Measurements from ENCODE around the gene E4F1.

The E4F1 gene

DNA sequence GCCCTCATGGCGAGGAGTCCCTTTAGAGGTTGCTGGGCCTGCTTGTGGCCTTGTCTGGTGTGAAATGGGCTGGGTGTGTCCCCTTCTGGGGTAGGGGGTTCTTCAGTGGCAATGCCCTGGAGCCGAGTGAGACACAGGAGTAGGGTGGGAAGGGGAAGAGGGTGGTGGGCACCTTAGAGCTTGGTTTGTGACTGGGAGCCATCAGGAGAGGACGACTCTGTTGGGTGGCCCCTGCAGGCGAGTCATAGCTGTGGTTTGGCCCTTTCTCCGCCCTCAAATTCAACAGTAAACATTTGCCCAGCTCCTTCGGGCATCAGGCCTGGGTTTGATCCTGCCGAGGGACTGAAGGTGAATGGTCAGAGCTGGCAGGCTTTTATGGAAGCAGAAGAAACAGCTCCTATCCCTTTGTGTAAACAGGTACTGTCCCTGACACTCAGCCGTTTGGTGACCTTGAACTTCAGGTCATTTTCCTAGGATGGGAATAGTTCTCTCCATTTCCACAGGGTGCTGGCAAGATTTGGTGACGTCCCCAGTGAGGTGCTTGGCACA lies 2.9 kb downstream of the E4F1 start:
- CTCF ChIA-PET: no interaction called here
- POLR2A ChIA-PET (ENCODE audit: low non-redundant PET): interaction anchor here (0.5 to 0.7 kb wide), 2 partner anchors 26 to 146 kb away, joined by 3 to 13 read pairs; no protein-coding TSS in a partner anchor
- TF ChIP-seq, protein P1, sequence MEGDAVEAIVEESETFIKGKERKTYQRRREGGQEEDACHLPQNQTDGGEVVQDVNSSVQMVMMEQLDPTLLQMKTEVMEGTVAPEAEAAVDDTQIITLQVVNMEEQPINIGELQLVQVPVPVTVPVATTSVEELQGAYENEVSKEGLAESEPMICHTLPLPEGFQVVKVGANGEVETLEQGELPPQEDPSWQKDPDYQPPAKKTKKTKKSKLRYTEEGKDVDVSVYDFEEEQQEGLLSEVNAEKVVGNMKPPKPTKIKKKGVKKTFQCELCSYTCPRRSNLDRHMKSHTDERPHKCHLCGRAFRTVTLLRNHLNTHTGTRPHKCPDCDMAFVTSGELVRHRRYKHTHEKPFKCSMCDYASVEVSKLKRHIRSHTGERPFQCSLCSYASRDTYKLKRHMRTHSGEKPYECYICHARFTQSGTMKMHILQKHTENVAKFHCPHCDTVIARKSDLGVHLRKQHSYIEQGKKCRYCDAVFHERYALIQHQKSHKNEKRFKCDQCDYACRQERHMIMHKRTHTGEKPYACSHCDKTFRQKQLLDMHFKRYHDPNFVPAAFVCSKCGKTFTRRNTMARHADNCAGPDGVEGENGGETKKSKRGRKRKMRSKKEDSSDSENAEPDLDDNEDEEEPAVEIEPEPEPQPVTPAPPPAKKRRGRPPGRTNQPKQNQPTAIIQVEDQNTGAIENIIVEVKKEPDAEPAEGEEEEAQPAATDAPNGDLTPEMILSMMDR (conservative IDR thresholded peaks at IDR 0.05; ENCODE audit: low read depth): no peak
- peak overlapping the region; percentile 90 for H3K27ac ChIP-seq
- DNase-seq (ENCODE audit: low spot score): no peak

DNA sequence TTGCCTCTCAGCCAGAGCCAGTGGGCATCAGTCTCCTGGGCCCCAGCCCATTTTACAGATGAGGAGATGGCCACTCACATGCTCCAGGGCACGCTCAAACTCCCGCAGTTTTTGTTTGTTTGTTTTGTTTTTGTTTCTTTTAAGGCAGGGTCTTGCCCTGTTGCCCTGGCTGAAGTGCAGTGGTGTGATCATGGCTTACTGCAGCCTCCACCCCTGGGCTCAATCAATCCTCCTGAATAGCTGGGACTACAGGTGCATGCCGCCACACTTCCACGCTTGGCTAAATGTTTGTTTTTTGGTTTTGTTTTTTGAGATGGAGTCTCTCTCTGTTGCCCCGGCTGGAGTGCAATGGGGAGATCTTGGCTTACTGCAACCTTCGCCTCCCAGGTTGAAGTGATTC lies 3.5 kb downstream of the E4F1 start:
- ChIA-PET POLR2A (ENCODE audit: low non-redundant PET) (no interaction called here), CTCF (no interaction called here)
- peak overlapping the region; percentile 90 for H3K27ac ChIP-seq
- no peak for DNase-seq (ENCODE audit: low spot score)
- TF ChIP-seq, protein P1 (conservative IDR thresholded peaks at IDR 0.05; ENCODE audit: low read depth): no peak

DNA sequence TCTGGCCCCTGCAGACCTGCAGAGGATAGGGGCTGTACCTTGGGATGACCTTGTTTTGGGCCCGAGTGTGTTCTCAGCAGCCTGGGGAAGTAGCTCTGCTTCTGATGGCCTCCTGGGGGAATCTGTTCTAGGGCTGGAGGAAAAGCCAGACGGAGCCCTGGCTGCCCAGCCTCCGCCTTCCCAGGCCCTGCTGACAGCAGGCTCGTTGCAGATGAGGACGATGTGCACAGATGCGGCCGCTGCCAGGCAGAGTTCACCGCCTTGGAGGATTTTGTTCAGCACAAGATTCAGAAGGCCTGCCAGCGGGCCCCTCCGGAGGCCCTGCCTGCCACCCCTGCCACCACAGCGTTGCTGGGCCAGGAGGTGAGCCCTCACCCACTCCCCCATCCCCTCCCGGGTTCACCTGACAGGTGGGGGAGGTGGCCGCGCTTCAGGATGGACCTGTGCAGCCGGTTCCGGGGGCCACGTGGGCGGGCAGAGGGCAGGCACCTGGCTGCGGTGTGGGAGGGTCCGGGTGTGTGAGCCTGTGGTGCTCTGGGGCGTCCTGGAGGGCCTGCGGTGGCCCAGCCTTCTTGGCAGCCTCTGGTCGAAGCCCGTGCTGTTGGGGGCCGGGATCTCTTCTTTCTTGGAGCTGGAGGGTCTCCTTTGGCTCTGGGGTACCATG lies 4.9 kb downstream of the E4F1 start:
- CTCF ChIA-PET: no interaction called here

DNA sequence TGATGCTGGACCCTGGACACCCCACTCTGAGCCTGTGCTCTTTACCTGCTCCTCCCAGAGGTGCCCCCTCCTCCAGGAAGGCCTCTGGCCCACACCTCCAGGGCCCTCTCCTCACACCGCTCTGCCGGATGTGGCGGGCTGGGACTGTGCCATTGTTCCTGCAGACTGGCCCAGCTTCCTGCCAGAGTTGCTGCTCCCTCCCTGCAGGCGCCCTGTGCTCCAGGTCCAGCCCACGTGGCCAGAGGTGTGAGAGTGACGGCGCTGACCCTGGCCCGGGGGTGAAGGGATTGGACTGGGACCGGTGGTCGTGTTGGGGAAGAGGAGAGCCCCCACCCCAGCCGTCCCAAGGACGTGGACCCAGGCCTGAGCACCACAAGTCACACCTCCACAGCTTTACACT lies 5.7 kb downstream of the E4F1 start:
- ChIA-PET POLR2A (ENCODE audit: low non-redundant PET) (no interaction called here), CTCF (no interaction called here)
- DNase-seq (ENCODE audit: low spot score): no peak
- TF ChIP-seq, protein P1 (conservative IDR thresholded peaks at IDR 0.05; ENCODE audit: low read depth): no peak
- peak overlapping the region; percentile 93 for H3K27ac ChIP-seq

More for the DNA sequence above, 4.9 kb downstream of the E4F1 start:
- no peak for DNase-seq (ENCODE audit: low spot score)
- peak overlapping the region; percentile 93 for H3K27ac ChIP-seq
- TF ChIP-seq, protein P1 (conservative IDR thresholded peaks at IDR 0.05; ENCODE audit: low read depth): no peak
- POLR2A ChIA-PET (ENCODE audit: low non-redundant PET): interaction anchor here (0.6 kb wide), 1 partner anchor 17 kb away, joined by 4 read pairs; no protein-coding TSS in a partner anchor

DNA sequence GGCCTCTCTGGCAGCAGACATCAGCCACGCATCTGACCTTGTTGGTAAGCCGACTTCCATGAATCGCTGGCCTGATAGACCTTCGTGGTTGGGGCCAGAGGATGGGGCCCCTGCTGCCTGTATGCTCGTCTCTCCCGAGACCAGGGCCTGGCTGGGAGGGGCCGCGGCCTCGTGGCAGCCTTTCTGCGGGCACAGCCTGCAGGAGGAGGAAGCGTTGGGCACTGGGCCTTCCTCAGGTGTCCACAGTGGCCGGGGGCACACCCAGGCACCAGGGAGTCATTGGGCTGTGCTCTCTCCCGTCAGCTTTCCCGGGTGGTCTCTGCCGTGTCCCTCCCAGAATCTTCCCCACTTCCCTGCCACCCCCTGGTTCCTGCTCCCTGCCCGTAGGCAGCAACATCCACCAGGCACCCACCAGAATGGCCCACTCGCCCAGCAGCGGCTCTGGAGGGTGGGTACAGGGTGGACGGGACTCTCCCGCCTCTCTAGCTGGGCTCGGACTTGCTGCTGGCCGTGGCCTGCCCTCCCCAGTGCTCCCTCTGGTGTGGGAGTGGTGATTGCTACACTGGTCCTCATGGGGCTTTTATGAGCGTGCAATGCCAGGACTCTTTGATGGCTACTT lies 6.3 kb downstream of the E4F1 start:
- TF ChIP-seq, protein P1 (conservative IDR thresholded peaks at IDR 0.05; ENCODE audit: low read depth): no peak
- POLR2A ChIA-PET (ENCODE audit: low non-redundant PET): no interaction called here
- DNase-seq (ENCODE audit: low spot score): no peak
- CTCF ChIA-PET: interaction anchor here (2.0 kb wide), 1 partner anchor 22 kb away, joined by 6 read pairs; the partner anchor contains the start of gene ECI1
- peak overlapping the region; percentile 93 for H3K27ac ChIP-seq

DNA sequence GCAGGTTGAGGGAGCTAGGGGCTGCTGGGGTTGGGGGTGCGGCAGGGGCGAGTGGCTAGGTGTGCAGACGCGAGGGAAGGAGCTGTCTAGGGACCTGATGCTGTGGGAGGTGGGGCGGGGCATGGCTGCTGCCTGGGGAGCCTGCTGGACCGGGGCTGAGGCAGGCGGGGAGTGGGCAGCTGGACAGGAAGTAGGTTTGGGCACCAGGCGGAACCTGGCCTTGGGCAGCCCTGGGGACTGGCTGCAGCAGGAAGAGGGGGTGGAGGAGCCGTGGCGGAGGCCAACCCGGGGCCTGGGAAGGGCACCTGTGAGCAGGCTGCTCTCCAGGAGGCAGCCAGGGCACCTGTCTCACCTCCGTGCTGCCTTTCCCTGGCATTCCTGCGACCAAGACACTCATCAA lies 7.0 kb downstream of the E4F1 start:
- ChIA-PET POLR2A (ENCODE audit: low non-redundant PET) (interaction anchor here (0.6 kb wide), 1 partner anchor 75 kb away, joined by 3 read pairs; the partner anchor contains the start of gene TRAF7), CTCF (interaction anchor here (1.1 to 2.0 kb wide), 3 partner anchors 21 to 36 kb away, joined by 3 to 6 read pairs (median 5); partner anchors contain the start of gene ECI1)
- H3K27ac ChIP-seq: peak overlapping the region; percentile 93
- TF ChIP-seq, protein P1 (conservative IDR thresholded peaks at IDR 0.05; ENCODE audit: low read depth): no peak
- no peak for DNase-seq (ENCODE audit: low spot score)
